Left ventricle myocardium superior (tissue), 1 donor: ENCODE measurements around the gene BMI1. TPM values are rescaled to one million over a fixed set of nuclear protein-coding genes. Genes with fewer than 3 reads are reported as not detected.

Source experiments
- total RNA-seq: library from RNA; stranded (reverse); fragmentation: NEBNext Ultra II Directional; extraction: Animal tissue kit (Norgen Biotek cat#: 25700); gene quantifications from one replicate; pipeline ENCODE4 v1.2.1, GENCODE V29; 2021
- donor health status: DM: no; HTN: yes; CAD: no; lungs with severe emphysema.

BMI1 gene
- total RNA-seq, 1 donor from 2014 or later, result 38.8 TPM

Other genes with a start within 250 kb of the BMI1 start
- not detected for gene EBLN1, start 103.1 kb upstream of the BMI1 start, total RNA-seq
- 83.5 TPM for gene COMMD3, start 4.7 kb upstream of the BMI1 start, total RNA-seq
- not detected for gene SPAG6, start 24.4 kb downstream of the BMI1 start, total RNA-seq